Transverse colon (tissue), 4 donors: ENCODE data around the gene DMD. TPM values are rescaled to one million over a fixed set of nuclear protein-coding genes. Genes with fewer than 3 reads are reported as not detected.
A peak's percentile ranks its signal among the peaks of the same experiment; 100 is the strongest.

ENCODE experiments used
- DNase-seq: peaks from one replicate; pipeline ENCODE4 v3.0.0-alpha.2; 2019
- H3K27ac ChIP-seq, 4 donors: fragments of 200-600 bp; sonication (generic); 2 replicates each; pipeline ENCODE4 v1.5.1; 2016 to 2018; ENCODE audit warnings: inconsistent platforms in 4 of 4
- H3K27me3 ChIP-seq: fragments of 200-600 bp; sonication (generic); 2 replicates; pipeline ENCODE4 v1.5.1; 2017; ENCODE audit warnings: inconsistent platforms
- H3K36me3 ChIP-seq, 4 donors: fragments of 200-600 bp; sonication (generic); 2 replicates each; pipeline ENCODE4 v1.5.1; 2017 to 2019; ENCODE audit warnings: inconsistent platforms in 4 of 4
- H3K4me1 ChIP-seq, 4 donors: fragments of 200-600 bp; sonication (generic); 2 replicates each; pipeline ENCODE4 v1.5.1; 2017 to 2020; ENCODE audit warnings: inconsistent platforms in 4 of 4
- H3K4me3 ChIP-seq, 4 donors: fragments of 200-600 bp; sonication (generic); 1 replicate in 1 of 4; 2 replicates in 3 of 4; pipeline versions ENCODE4 v1.5.1 to v1.6.1; 2017 to 2019; ENCODE audit warnings: inconsistent platforms in 4 of 4
- H3K9me3 ChIP-seq, 2 donors: fragments of 200-600 bp; sonication (generic); 2 replicates each; pipeline ENCODE4 v1.5.1; 2017 to 2019; ENCODE audit warnings: inconsistent platforms in 2 of 2
- CTCF ChIP-seq, 5 experiments: fragments of 200-600 bp in 3 of 5; fragments of 450-650 bp in 2 of 5; sonication (generic) in 3 of 5; IDR thresholded peaks; 1 replicate in 2 of 5; 2 replicates in 3 of 5; pipeline ENCODE4 v1.5.1; 2016 to 2017; ENCODE audit warnings: antibody characterized with exemption in 5 of 5, inconsistent platforms in 3 of 5, mild to moderate bottlenecking in 2 of 5, moderate library complexity in 1 of 5
- EP300 ChIP-seq: sonication (generic); formaldehyde crosslinking; IDR thresholded peaks from one replicate; pipeline ENCODE4 v1.6.1; 2017; ENCODE audit warnings: antibody characterized with exemption, low read depth
- POLR2A ChIP-seq: fragments of 450-650 bp; IDR thresholded peaks from one replicate; pipeline ENCODE4 v1.6.1; 2016; ENCODE audit warnings: antibody characterized with exemption, mild to moderate bottlenecking, moderate library complexity
- POLR2AphosphoS5 ChIP-seq, 3 donors: sonication (generic); formaldehyde crosslinking; IDR thresholded peaks; one replicate each; pipeline ENCODE4 v1.6.1; 2016; ENCODE audit warnings: antibody characterized with exemption in 3 of 3
- whole genome bisulfite sequencing, 2 donors: methylation state at CpG; one replicate each; pipeline ENCODE4 v1.1.5; 2018; ENCODE audit warnings: low coverage in 1 of 2; 5-methylcytosine and 5-hydroxymethylcytosine counted together
- in situ Hi-C, 4 donors: fragments of 200-750 bp; cut with MboI; loops; one replicate each; pipeline versions ENCODE4 v1.15.0 to v1.15.1; 2017; ENCODE audit warnings: low sequenced_read_pairs in 3 of 4, low pct_ligation_motif_present in 1 of 4, low pct_unique_long_range_greater_than_20kb in 1 of 4
- intact Hi-C: fragments of 100-400 bp; cut with DNase I; formaldehyde crosslinking; loops from one replicate; pipeline ENCODE4 v1.15.1; 2023; ENCODE audit warnings: low total_unique reads
- total RNA-seq, 4 donors: library from RNA; depleted of rRNA; stranded (reverse); fragments of >200 nt; gene quantifications; one replicate each; pipeline ENCODE4 v1.1.0, GENCODE V29; 2016

Gene DMD
- total RNA-seq, 4 donors from 2014 or later, result 20.9 to 44.6 (median 32.5) TPM

GRCh38 chrX:31291131-31291530 lies 1920.2 kb downstream of the DMD start:
- Histone ChIP-seq H3K27ac (no peak overlapping the region), H3K4me1 (no peaks in the 10 kb centered on the region), H3K9me3 (no peaks in the 10 kb centered on the region), H3K36me3 (no peaks in the 10 kb centered on the region), H3K27me3 (no peaks in the 10 kb centered on the region), H3K4me3 (no peak overlapping the region)
- TF ChIP-seq POLR2A (no peak), EP300 (no peak), CTCF (IDR thresholded peaks at IDR 0.05) (no peak), POLR2AphosphoS5 (IDR thresholded peaks at IDR 0.05) (no peak)
- in situ Hi-C loops (no loop called here), intact Hi-C loops (no loop called here)
- 90 to 93% methylated on average over 3 to 5 of the region's 5 CpGs for WGBS, 2 donors
- no peak for DNase-seq

GRCh38 chrX:31287861-31288260 lies 1923.5 kb downstream of the DMD start:
- Histone ChIP-seq H3K27ac (no peak overlapping the region), H3K4me3 (no peak overlapping the region), H3K4me1 (no peaks in the 10 kb centered on the region), H3K27me3 (no peaks in the 10 kb centered on the region), H3K36me3 (no peaks in the 10 kb centered on the region), H3K9me3 (no peaks in the 10 kb centered on the region)
- in situ Hi-C loops (no loop called here), intact Hi-C loops (no loop called here)
- WGBS, 2 donors, result 50 to 64% methylated on average over 2 to 4 of the region's 4 CpGs
- TF ChIP-seq CTCF (IDR thresholded peaks at IDR 0.05) (no peak), EP300 (no peak), POLR2A (no peak), POLR2AphosphoS5 (IDR thresholded peaks at IDR 0.05) (no peak)
- DNase-seq, result no peak

- intact Hi-C loops (no loop called here), in situ Hi-C loops (no loop called here)
- Histone ChIP-seq H3K4me1 (no peaks in the 10 kb centered on the region), H3K36me3 (no peaks in the 10 kb centered on the region), H3K4me3 (no peak overlapping the region), H3K27me3 (no peaks in the 10 kb centered on the region), H3K27ac (no peak overlapping the region), H3K9me3 (no peaks in the 10 kb centered on the region)
- no peak for DNase-seq
- 74 to 86% methylated on average over 4 of the region's 4 CpGs for WGBS, 2 donors
- no peak for TF ChIP-seq CTCF (IDR thresholded peaks at IDR 0.05)
- no peak for TF ChIP-seq POLR2AphosphoS5 (IDR thresholded peaks at IDR 0.05)
- TF ChIP-seq POLR2A, result no peak
- TF ChIP-seq EP300, result no peak
These were observed 1930.8 kb downstream of the DMD start for GRCh38 chrX:31280580-31280979.

GRCh38 chrX:31279359-31279758 lies 1932.0 kb downstream of the DMD start:
- no peaks in the 10 kb centered on the region for H3K9me3 ChIP-seq
- H3K36me3 ChIP-seq, result no peaks in the 10 kb centered on the region
- no peak for DNase-seq
- intact Hi-C loops (no loop called here), in situ Hi-C loops (no loop called here)
- no peak overlapping the region for H3K27ac ChIP-seq
- TF ChIP-seq POLR2A, result no peak
- no peak for TF ChIP-seq POLR2AphosphoS5 (IDR thresholded peaks at IDR 0.05)
- peak in 3 of 5 experiments; percentile 11 to 15 (median 15) for TF ChIP-seq CTCF (IDR thresholded peaks at IDR 0.05)
- no peaks in the 10 kb centered on the region for H3K27me3 ChIP-seq
- H3K4me1 ChIP-seq, result no peaks in the 10 kb centered on the region
- no peak overlapping the region for H3K4me3 ChIP-seq
- 83% methylated on average over 2 of the region's 2 CpGs; no CpG with 5 or more reads in 1 of the 2 donors for WGBS, 2 donors
